ENCODE results near the gene TPSAB1. TPM values are rescaled to one million over a fixed set of nuclear protein-coding genes. Genes with fewer than 3 reads are reported as not detected.
"Not testable (repeated sequence)": the region's sequence is repeated elsewhere in the genome, so short reads cannot be mapped to it uniquely, and the experiment has no call there.

Gene TPSAB1
- total and polyA plus RNA-seq, 4 donors, result 10.1 to 129 (median 89.3) TPM; not detected in 1

DNA sequence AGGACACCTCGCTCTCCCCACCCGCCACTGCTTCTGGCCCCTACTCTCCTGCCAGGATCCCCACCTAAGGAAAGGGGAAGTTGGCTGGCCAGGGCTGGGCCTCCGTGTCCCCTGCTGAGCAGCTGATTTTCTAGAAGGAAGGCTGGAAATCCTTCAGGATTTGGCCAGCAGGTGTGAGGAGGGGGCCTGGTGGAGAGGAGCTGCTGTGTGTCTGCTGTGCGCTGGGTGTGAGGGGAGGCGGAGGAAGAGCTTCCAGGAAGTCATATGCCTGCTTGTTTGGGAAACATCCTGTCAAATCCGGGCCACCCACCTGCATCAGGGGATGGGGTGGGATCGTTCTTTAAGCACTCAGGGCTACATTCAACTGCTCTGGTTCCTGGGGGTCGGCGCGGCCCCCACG lies 44.0 kb upstream of the TPSAB1 start:
- no peak overlapping the region for H3K9ac ChIP-seq (ENCODE audit: insufficient read depth in 1 of 2, low read length in 2 of 2)
- WGBS, 2 donors, result 53 to 64% methylated on average over 11 of the region's 11 CpGs
- no peak overlapping the region for H3K27ac ChIP-seq (ENCODE audit: low read depth in 1 of 2, low read length in 1 of 2)
- TF ChIP-seq, protein P1, sequence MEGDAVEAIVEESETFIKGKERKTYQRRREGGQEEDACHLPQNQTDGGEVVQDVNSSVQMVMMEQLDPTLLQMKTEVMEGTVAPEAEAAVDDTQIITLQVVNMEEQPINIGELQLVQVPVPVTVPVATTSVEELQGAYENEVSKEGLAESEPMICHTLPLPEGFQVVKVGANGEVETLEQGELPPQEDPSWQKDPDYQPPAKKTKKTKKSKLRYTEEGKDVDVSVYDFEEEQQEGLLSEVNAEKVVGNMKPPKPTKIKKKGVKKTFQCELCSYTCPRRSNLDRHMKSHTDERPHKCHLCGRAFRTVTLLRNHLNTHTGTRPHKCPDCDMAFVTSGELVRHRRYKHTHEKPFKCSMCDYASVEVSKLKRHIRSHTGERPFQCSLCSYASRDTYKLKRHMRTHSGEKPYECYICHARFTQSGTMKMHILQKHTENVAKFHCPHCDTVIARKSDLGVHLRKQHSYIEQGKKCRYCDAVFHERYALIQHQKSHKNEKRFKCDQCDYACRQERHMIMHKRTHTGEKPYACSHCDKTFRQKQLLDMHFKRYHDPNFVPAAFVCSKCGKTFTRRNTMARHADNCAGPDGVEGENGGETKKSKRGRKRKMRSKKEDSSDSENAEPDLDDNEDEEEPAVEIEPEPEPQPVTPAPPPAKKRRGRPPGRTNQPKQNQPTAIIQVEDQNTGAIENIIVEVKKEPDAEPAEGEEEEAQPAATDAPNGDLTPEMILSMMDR (IDR thresholded peaks at IDR 0.05; ENCODE audit: control extremely low read depth, extremely low read depth), result no peak
- H3K36me3 ChIP-seq (ENCODE audit: control insufficient read depth in 4 of 4, insufficient read depth in 4 of 4, low read length in 4 of 4), result no peaks in the 10 kb centered on the region
- no peaks in the 10 kb centered on the region for H3K4me1 ChIP-seq (ENCODE audit: control insufficient read depth in 5 of 5, insufficient read depth in 5 of 5, low read length in 5 of 5)
- DNase-seq (no peak), ATAC-seq (ENCODE audit: insufficient read depth, low FRiP score) (no peak)
- no peak overlapping the region for H3K4me3 ChIP-seq
- no peaks in the 10 kb centered on the region for H3K27me3 ChIP-seq (ENCODE audit: control insufficient read depth in 3 of 3, insufficient read depth in 3 of 3, low read length in 2 of 3)
- no peaks in the 10 kb centered on the region for H3K9me3 ChIP-seq (ENCODE audit: control insufficient read depth in 4 of 4, insufficient read depth in 3 of 4, low read length in 3 of 4)

DNA sequence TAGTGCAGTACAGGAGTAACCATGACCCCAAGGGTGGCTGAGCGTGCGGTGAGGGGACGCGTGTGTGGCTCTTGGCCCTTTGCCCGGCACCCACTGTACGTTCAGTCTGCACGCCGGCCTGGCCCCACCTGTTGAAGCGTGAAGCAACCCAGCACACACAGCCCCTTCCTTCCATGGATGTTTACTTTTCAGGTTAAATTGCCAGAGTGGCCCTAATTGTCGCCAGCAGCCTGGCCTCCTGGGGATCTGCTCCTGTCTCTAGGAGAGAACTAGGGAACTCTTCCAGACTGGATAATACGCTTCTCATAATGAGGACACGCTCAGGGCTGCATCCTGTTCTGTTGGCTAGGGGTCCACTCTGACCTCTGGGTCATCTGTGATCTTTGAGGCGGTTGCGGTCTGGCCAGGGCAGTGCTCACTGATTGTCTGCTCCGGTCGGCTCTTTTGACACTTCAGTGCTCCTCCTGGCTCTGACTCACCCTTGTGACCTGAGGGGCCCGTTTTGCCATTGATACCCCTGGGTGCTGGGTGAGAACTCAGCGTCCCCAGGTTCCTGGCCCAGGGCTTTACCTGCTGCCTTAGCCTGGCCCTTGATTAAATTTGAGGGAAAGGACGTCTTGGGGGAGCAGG lies 43.2 kb upstream of the TPSAB1 start:
- H3K4me3 ChIP-seq, result no peak overlapping the region
- no peaks in the 10 kb centered on the region for H3K4me1 ChIP-seq (ENCODE audit: control insufficient read depth in 5 of 5, insufficient read depth in 5 of 5, low read length in 5 of 5)
- H3K36me3 ChIP-seq (ENCODE audit: control insufficient read depth in 4 of 4, insufficient read depth in 4 of 4, low read length in 4 of 4), result no peaks in the 10 kb centered on the region
- no peaks in the 10 kb centered on the region for H3K9me3 ChIP-seq (ENCODE audit: control insufficient read depth in 4 of 4, insufficient read depth in 3 of 4, low read length in 3 of 4)
- H3K9ac ChIP-seq (ENCODE audit: insufficient read depth in 1 of 2, low read length in 2 of 2), result no peak overlapping the region
- H3K27ac ChIP-seq (ENCODE audit: low read depth in 1 of 2, low read length in 1 of 2), result no peak overlapping the region
- TF ChIP-seq, protein P1 (IDR thresholded peaks at IDR 0.05; ENCODE audit: control extremely low read depth, extremely low read depth), result no peak
- WGBS, 2 donors, result 61 to 80% methylated on average over 19 of the region's 19 CpGs
- H3K27me3 ChIP-seq (ENCODE audit: control insufficient read depth in 3 of 3, insufficient read depth in 3 of 3, low read length in 2 of 3), result no peaks in the 10 kb centered on the region
- DNase-seq (no peak), ATAC-seq (ENCODE audit: insufficient read depth, low FRiP score) (no peak)

DNA sequence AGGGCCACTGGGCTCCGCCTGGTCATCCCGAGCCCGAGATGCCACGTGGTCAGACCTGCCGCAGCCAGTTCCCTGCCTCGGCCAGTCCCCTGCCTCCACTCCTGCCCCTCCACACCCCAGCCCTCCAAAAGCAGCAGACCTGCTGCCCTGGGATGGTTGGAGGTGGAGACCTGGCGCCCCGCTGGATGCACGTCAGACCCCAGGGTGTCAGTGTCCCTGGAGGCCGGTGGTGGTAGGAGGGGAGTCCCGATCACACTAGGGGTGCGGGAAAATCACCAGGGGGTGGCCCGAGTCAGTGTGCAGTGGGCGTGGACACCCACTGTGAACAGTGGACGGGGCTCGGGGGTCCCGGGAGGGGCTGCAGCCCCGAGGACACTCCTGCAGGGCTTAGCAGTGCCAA lies 42.3 kb upstream of the TPSAB1 start:
- H3K4me3 ChIP-seq, result no peak overlapping the region
- TF ChIP-seq, protein P1 (IDR thresholded peaks at IDR 0.05; ENCODE audit: control extremely low read depth, extremely low read depth), result no peak
- H3K27ac ChIP-seq (ENCODE audit: low read depth in 1 of 2, low read length in 1 of 2), result no peak overlapping the region
- no peaks in the 10 kb centered on the region for H3K4me1 ChIP-seq (ENCODE audit: control insufficient read depth in 5 of 5, insufficient read depth in 5 of 5, low read length in 5 of 5)
- H3K9ac ChIP-seq (ENCODE audit: insufficient read depth in 1 of 2, low read length in 2 of 2), result no peak overlapping the region
- no peaks in the 10 kb centered on the region for H3K27me3 ChIP-seq (ENCODE audit: control insufficient read depth in 3 of 3, insufficient read depth in 3 of 3, low read length in 2 of 3)
- no peaks in the 10 kb centered on the region for H3K36me3 ChIP-seq (ENCODE audit: control insufficient read depth in 4 of 4, insufficient read depth in 4 of 4, low read length in 4 of 4)
- WGBS, 2 donors, result 85 to 86% methylated on average over 18 of the region's 18 CpGs
- no peaks in the 10 kb centered on the region for H3K9me3 ChIP-seq (ENCODE audit: control insufficient read depth in 4 of 4, insufficient read depth in 3 of 4, low read length in 3 of 4)
- DNase-seq (no peak), ATAC-seq (ENCODE audit: insufficient read depth, low FRiP score) (no peak)

DNA sequence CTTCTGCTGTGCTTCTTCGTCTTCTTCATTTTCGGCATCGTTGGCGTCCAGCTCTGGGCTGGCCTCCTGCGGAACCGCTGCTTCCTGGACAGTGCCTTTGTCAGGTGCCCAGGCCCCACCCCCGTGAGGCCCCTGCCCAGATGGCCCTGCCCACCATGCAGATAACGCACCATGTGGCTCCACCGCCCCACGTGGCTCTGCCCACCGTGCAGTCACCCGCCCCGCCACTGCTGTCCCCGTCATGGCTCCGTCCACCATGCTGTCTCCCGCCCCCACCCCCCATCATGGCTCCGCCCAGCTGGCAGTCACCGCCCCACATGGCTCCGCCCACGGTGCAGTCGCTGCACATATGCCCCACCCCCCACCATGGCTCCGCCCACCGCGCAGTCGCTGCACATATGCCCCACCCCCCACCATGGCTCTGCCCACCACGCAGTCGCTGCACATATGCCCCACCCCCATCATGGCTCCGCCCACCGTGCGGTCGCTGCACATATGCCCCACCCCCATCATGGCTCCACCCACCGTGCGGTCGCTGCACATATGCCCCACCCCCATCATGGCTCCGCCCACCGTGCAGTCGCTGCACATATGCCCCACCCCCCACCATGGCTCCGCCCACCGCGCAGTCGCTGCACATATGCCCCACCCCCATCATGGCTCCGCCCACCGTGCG lies 41.7 kb upstream of the TPSAB1 start:
- not testable (repeated sequence) for H3K27ac ChIP-seq (ENCODE audit: low read depth in 1 of 2, low read length in 1 of 2); H3K36me3 ChIP-seq (ENCODE audit: control insufficient read depth in 4 of 4, insufficient read depth in 4 of 4, low read length in 4 of 4); H3K9me3 ChIP-seq (ENCODE audit: control insufficient read depth in 4 of 4, insufficient read depth in 3 of 4, low read length in 3 of 4); H3K4me1 ChIP-seq (ENCODE audit: control insufficient read depth in 5 of 5, insufficient read depth in 5 of 5, low read length in 5 of 5); H3K9ac ChIP-seq (ENCODE audit: insufficient read depth in 1 of 2, low read length in 2 of 2); H3K4me3 ChIP-seq; H3K27me3 ChIP-seq (ENCODE audit: control insufficient read depth in 3 of 3, insufficient read depth in 3 of 3, low read length in 2 of 3); DNase-seq; ATAC-seq (ENCODE audit: insufficient read depth, low FRiP score)
- 91 to 93% methylated on average over 38 to 44 of the region's 44 CpGs for WGBS, 2 donors
